Neural cell (in vitro differentiated cells): ENCODE data around the gene KRTAP3-3. TPM values are rescaled to one million over a fixed set of nuclear protein-coding genes. Genes with fewer than 3 reads are reported as not detected.

Experiments used
- H2AFZ ChIP-seq: fragments of 200-600, 300-800 bp; sonication (generic), shearing (Covaris generic); 2 replicates; pipeline ENCODE4 v1.6.0; 2014; ENCODE audit warnings: low read depth, mild to moderate bottlenecking, antibody characterized with exemption, low read length, moderate library complexity
- H3F3A ChIP-seq: fragments of 200-600 bp; shearing (Covaris generic); 2 replicates; pipeline ENCODE4 v1.6.1; 2016; ENCODE audit warnings: mild to moderate bottlenecking, moderate library complexity, mixed read lengths, antibody characterized with exemption, low read length; ENCODE audit not compliant: insufficient read depth, poor library complexity, severe bottlenecking
- H3K27ac ChIP-seq: fragments of 200-600, 300-800 bp; sonication (generic), shearing (Covaris generic); 2 replicates; pipeline ENCODE4 v1.5.1; 2014; ENCODE audit warnings: mild to moderate bottlenecking, low read length, moderate library complexity
- H3K27me3 ChIP-seq: fragments of 300-800, 200-600 bp; sonication (generic), shearing (Covaris generic); 2 replicates; pipeline ENCODE4 v1.6.0; 2014; ENCODE audit warnings: mild to moderate bottlenecking, low read depth, low read length, moderate library complexity; ENCODE audit not compliant: insufficient read depth
- H3K36me3 ChIP-seq: fragments of 300-800, 200-600 bp; sonication (generic), shearing (Covaris generic); 2 replicates; pipeline ENCODE4 v1.5.1; 2014; ENCODE audit warnings: mild to moderate bottlenecking, antibody characterized with exemption, low read length, moderate library complexity; ENCODE audit not compliant: insufficient read depth
- H3K4me2 ChIP-seq: fragments of 300-800, 200-600 bp; sonication (generic), shearing (Covaris generic); 2 replicates; pipeline ENCODE4 v1.6.0; 2014; ENCODE audit warnings: mild to moderate bottlenecking, low read length
- H3K4me3 ChIP-seq: fragments of 300-800, 200-600 bp; sonication (generic), shearing (Covaris generic); 2 replicates; pipeline ENCODE4 v1.5.1; 2014; ENCODE audit warnings: mild to moderate bottlenecking, low read length, moderate library complexity
- H3K79me2 ChIP-seq: fragments of 200-600 bp; shearing (Covaris generic); replicated peaks from 2 replicates; pipeline ENCODE4 v1.6.0; 2014; ENCODE audit warnings: mild to moderate bottlenecking, low read length, moderate library complexity; ENCODE audit not compliant: insufficient read depth
- H3K9ac ChIP-seq: fragments of 300-800, 200-600 bp; sonication (generic), shearing (Covaris generic); 2 replicates; pipeline ENCODE4 v1.6.1; 2016; ENCODE audit warnings: mild to moderate bottlenecking, low read length, mixed read lengths
- H3K9me2 ChIP-seq: fragments of 200-600 bp; shearing (Covaris generic); 2 replicates; pipeline ENCODE4 v1.6.1; 2016; ENCODE audit warnings: mild to moderate bottlenecking, low read length, mixed read lengths; ENCODE audit not compliant: insufficient read depth
- H3K9me3 ChIP-seq: fragments of 200-600, 300-800 bp; sonication (generic), shearing (Covaris generic); 2 replicates; pipeline ENCODE4 v1.6.1; 2016; ENCODE audit warnings: mild to moderate bottlenecking, mixed run types, low read length, moderate library complexity, mixed read lengths
- H4K20me1 ChIP-seq: fragments of 200-600 bp; shearing (Covaris generic); 2 replicates; pipeline ENCODE4 v1.6.1; 2016; ENCODE audit warnings: mild to moderate bottlenecking, mixed run types; ENCODE audit not compliant: insufficient read depth
- EP300 ChIP-seq: fragments of 450-650 bp; conservative IDR thresholded peaks from 2 replicates; pipeline ENCODE4 v1.6.1; 2014; ENCODE audit warnings: antibody characterized with exemption, mild to moderate bottlenecking, moderate library complexity; ENCODE audit not compliant: poor library complexity, severe bottlenecking
- EZH2 ChIP-seq: fragments of 200-600, 300-800 bp; shearing (Covaris generic), sonication (generic); IDR thresholded peaks from 2 replicates; pipeline ENCODE4 v1.6.1; 2014; ENCODE audit warnings: antibody characterized with exemption, low read length, borderline replicate concordance, mild to moderate bottlenecking; ENCODE audit not compliant: insufficient read depth, poor library complexity, severe bottlenecking
- MXI1 ChIP-seq: fragments of 450-650 bp; conservative IDR thresholded peaks from 2 replicates; pipeline ENCODE4 v1.6.1; 2014; ENCODE audit warnings: antibody characterized with exemption, mild to moderate bottlenecking; ENCODE audit not compliant: poor library complexity, severe bottlenecking
- POLR2AphosphoS5 ChIP-seq: IDR thresholded peaks from 2 replicates; pipeline ENCODE4 v1.6.1; 2012
- RAD21 ChIP-seq: fragments of 450-650 bp; conservative IDR thresholded peaks from 2 replicates; pipeline ENCODE4 v1.6.1; 2014; ENCODE audit warnings: antibody characterized with exemption, mild to moderate bottlenecking, moderate library complexity
- SMC3 ChIP-seq: fragments of 450-650 bp; conservative IDR thresholded peaks from 2 replicates; pipeline ENCODE4 v1.6.1; 2014; ENCODE audit warnings: antibody characterized with exemption, mild to moderate bottlenecking, moderate library complexity; ENCODE audit not compliant: poor library complexity
- TAF1 ChIP-seq: IDR thresholded peaks from 2 replicates; pipeline ENCODE4 v1.6.1; 2012; ENCODE audit warnings: low read depth
- polyA plus RNA-seq: library from polyadenylated mRNA; depleted of rRNA; stranded (reverse); fragments of >200 nt; gene quantifications from 2 replicates; pipeline ENCODE4 v1.2.3, GENCODE V29; 2014
- TF ChIP-seq, protein P1 (sequence below): fragments of 450-650 bp; IDR thresholded peaks from 2 replicates; pipeline ENCODE4 v1.5.1; 2014; ENCODE audit warnings: antibody characterized with exemption, mild to moderate bottlenecking, moderate library complexity; ENCODE audit not compliant: poor library complexity, severe bottlenecking
- TF ChIP-seq, protein P2 (sequence below): IDR thresholded peaks from 2 replicates; pipeline ENCODE4 v1.6.1; 2012; ENCODE audit warnings: borderline replicate concordance

KRTAP3-3 gene
- polyA plus RNA-seq, 1 donor from 2014 or later = not detected

DNA sequence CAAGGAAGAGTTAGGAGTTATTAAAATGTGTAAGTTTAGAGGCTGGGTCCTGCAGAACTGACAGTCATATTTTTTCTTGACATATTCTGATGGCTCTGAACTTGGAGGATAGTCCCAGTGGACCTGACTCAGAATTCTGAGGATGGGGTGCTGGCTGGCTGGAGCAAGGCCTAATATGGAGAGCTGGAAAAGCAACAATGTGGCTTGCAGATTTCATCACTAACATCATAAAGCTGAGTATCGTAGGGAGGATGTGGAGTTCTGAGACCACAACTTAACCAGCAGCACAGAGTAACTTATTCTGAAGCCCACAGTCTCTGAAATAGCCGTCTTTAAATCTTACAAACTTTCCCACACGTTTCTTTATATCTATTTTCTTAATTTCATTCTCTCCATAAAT, 30.7 kb upstream of the KRTAP3-3 start:
- no peak for TF ChIP-seq EZH2
- TF ChIP-seq, protein P1, sequence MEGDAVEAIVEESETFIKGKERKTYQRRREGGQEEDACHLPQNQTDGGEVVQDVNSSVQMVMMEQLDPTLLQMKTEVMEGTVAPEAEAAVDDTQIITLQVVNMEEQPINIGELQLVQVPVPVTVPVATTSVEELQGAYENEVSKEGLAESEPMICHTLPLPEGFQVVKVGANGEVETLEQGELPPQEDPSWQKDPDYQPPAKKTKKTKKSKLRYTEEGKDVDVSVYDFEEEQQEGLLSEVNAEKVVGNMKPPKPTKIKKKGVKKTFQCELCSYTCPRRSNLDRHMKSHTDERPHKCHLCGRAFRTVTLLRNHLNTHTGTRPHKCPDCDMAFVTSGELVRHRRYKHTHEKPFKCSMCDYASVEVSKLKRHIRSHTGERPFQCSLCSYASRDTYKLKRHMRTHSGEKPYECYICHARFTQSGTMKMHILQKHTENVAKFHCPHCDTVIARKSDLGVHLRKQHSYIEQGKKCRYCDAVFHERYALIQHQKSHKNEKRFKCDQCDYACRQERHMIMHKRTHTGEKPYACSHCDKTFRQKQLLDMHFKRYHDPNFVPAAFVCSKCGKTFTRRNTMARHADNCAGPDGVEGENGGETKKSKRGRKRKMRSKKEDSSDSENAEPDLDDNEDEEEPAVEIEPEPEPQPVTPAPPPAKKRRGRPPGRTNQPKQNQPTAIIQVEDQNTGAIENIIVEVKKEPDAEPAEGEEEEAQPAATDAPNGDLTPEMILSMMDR = no peak
- TF ChIP-seq EP300 = no peak
- TF ChIP-seq, protein P2, sequence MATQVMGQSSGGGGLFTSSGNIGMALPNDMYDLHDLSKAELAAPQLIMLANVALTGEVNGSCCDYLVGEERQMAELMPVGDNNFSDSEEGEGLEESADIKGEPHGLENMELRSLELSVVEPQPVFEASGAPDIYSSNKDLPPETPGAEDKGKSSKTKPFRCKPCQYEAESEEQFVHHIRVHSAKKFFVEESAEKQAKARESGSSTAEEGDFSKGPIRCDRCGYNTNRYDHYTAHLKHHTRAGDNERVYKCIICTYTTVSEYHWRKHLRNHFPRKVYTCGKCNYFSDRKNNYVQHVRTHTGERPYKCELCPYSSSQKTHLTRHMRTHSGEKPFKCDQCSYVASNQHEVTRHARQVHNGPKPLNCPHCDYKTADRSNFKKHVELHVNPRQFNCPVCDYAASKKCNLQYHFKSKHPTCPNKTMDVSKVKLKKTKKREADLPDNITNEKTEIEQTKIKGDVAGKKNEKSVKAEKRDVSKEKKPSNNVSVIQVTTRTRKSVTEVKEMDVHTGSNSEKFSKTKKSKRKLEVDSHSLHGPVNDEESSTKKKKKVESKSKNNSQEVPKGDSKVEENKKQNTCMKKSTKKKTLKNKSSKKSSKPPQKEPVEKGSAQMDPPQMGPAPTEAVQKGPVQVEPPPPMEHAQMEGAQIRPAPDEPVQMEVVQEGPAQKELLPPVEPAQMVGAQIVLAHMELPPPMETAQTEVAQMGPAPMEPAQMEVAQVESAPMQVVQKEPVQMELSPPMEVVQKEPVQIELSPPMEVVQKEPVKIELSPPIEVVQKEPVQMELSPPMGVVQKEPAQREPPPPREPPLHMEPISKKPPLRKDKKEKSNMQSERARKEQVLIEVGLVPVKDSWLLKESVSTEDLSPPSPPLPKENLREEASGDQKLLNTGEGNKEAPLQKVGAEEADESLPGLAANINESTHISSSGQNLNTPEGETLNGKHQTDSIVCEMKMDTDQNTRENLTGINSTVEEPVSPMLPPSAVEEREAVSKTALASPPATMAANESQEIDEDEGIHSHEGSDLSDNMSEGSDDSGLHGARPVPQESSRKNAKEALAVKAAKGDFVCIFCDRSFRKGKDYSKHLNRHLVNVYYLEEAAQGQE = no peak
- TF ChIP-seq MXI1 = no peak
- TF ChIP-seq POLR2AphosphoS5 = no peak
- TF ChIP-seq RAD21 = no peak
- no peak for TF ChIP-seq TAF1
- TF ChIP-seq SMC3 = no peak
- Histone ChIP-seq H3K4me2 (no peak overlapping the region), H3F3A (no peaks in the 10 kb centered on the region), H2AFZ (no peak overlapping the region), H3K9ac (no peak overlapping the region), H3K9me2 (no peaks in the 10 kb centered on the region), H3K27ac (no peak overlapping the region), H3K27me3 (no peaks in the 10 kb centered on the region), H3K9me3 (no peaks in the 10 kb centered on the region), H3K79me2 (no peaks in the 10 kb centered on the region), H4K20me1 (no peaks in the 10 kb centered on the region), H3K4me3 (no peak overlapping the region), H3K36me3 (no peaks in the 10 kb centered on the region)

DNA sequence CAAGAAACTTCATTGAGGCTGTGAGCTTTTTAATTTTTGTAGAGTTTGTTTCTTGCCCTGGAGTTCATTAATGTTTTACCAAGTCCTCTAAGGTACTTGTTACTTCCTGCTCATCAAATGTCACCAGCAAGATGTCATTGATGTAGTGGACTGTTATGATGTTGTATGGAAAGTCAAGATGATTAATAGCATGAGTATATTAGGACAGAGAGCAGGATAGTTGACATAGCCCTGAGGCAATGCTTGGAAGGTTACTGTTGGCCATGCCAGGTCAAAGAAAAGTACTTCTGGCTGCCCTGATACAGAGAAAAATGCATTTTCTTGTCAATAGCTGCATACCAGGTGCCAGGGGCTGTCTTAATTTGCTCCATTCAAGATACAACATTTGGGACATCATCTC, 26.4 kb upstream of the KRTAP3-3 start:
- TF ChIP-seq EP300 = no peak
- TF ChIP-seq, protein P2 = no peak
- no peak for TF ChIP-seq EZH2
- TF ChIP-seq, protein P1 = no peak
- no peak for TF ChIP-seq SMC3
- TF ChIP-seq POLR2AphosphoS5 = no peak
- TF ChIP-seq TAF1 = no peak
- no peak for TF ChIP-seq RAD21
- Histone ChIP-seq H3K27ac (no peak overlapping the region), H3K79me2 (no peaks in the 10 kb centered on the region)

More for the DNA sequence above, 26.4 kb upstream of the KRTAP3-3 start:
- H3K4me3 ChIP-seq = no peak overlapping the region
- H3K9ac ChIP-seq = no peak overlapping the region
- no peaks in the 10 kb centered on the region for H3K9me3 ChIP-seq
- H2AFZ ChIP-seq = no peak overlapping the region
- no peaks in the 10 kb centered on the region for H3F3A ChIP-seq
- H4K20me1 ChIP-seq = no peaks in the 10 kb centered on the region
- H3K9me2 ChIP-seq = no peaks in the 10 kb centered on the region
- H3K27me3 ChIP-seq = no peaks in the 10 kb centered on the region
- no peaks in the 10 kb centered on the region for H3K36me3 ChIP-seq
- H3K4me2 ChIP-seq = no peak overlapping the region
